RCC 7860 (cell line): ENCODE data around the gene PCYT2.

Experiments used
- DNase-seq: peaks from one replicate; pipeline ENCODE4 v3.0.0-alpha.2; 2015; ENCODE audit warnings: low spot score
- FAIRE-seq: peaks from 2 replicates; lab custom pipeline; 2012; peaks lifted over from hg19 to GRCh38; lab: Jason Lieb, UNC

PCYT2 gene

GRCh38 chr17:81902023-81902652 lies 9.1 kb downstream of the PCYT2 start, which contains the start of gene NPB:
Gene NPB, plus strand, starts transcription at chr17:81902238. Its CDS starts 40 bp downstream, at chr17:81902278.
- DNase-seq (no peak), FAIRE-seq (no peak)

GRCh38 chr17:81901167-81902022 lies 9.8 kb downstream of the PCYT2 start:
- no peak for FAIRE-seq
- no peak for DNase-seq

DNA sequence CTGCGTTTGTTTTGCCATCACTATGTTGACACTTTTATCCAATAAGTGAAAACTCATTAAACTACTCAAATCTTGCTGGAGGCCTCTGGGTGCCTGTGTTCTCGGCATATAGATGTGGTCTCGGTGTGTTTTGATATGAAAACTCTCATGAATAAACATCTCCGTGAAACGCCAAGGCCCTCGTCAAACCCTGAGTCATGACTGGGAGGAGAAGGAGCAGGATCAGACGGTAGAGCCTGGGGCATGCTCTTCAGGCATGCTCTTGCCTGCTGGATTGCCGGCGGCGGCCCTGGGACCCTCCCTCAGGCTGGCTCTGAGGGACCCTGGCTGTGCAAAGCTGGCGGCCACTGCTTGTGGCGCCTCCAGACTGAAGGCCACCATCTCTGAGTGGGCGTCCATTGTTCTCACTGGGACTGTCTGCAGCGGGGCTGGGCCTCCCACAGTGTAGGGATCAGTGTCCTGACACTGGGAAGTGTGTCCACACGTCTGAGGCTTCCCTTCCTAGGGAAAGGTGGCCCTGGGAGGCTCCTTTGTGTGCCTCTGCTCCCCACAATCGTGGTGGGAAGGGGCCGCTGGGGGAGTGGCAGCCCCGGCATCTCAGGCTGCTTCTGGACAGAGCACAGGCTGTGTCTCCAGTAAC lies 10.9 kb downstream of the PCYT2 start:
- DNase-seq (no peak), FAIRE-seq (no peak)

DNA sequence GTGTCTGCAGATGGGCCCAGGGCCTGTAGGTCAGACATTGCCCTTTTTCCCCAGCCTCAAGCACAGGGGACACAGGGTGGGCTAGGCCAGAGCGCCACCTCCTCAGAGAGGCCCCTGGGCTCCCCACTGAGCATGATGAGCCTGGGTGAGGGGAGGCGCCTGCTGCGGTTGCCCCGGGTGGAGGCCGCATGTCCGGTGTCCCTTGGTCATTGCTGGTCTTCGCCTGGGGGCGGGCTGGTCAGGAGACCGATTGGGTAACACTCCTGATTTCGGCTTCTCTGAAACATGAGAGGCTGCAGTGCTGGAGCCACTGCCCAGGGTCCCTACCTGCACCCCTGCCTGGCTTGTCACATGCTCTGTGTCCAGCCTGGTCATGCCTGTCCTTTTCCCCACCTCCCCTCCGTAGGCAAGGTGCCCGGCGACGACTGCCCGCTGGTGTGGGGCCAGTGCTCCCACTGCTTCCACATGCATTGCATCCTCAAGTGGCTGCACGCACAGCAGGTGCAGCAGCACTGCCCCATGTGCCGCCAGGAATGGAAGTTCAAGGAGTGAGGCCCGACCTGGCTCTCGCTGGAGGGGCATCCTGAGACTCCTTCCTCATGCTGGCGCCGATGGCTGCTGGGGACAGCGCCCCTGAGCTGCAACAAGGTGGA lies 11.6 kb downstream of the PCYT2 start:
- DNase-seq: no peak
- no peak for FAIRE-seq

GRCh38 chr17:81898885-81899284 lies 12.3 kb downstream of the PCYT2 start:
- DNase-seq (no peak), FAIRE-seq (no peak)

GRCh38 chr17:81898029-81898866 lies 13.0 kb downstream of the PCYT2 start:
- FAIRE-seq (peak; percentile 79), DNase-seq (peak; percentile 88)

GRCh38 chr17:81895400-81895799 lies 15.8 kb downstream of the PCYT2 start:
- DNase-seq (no peak), FAIRE-seq (no peak)

GRCh38 chr17:81891303-81891552 lies 20.0 kb downstream of the PCYT2 start:
- no peak for FAIRE-seq

DNA sequence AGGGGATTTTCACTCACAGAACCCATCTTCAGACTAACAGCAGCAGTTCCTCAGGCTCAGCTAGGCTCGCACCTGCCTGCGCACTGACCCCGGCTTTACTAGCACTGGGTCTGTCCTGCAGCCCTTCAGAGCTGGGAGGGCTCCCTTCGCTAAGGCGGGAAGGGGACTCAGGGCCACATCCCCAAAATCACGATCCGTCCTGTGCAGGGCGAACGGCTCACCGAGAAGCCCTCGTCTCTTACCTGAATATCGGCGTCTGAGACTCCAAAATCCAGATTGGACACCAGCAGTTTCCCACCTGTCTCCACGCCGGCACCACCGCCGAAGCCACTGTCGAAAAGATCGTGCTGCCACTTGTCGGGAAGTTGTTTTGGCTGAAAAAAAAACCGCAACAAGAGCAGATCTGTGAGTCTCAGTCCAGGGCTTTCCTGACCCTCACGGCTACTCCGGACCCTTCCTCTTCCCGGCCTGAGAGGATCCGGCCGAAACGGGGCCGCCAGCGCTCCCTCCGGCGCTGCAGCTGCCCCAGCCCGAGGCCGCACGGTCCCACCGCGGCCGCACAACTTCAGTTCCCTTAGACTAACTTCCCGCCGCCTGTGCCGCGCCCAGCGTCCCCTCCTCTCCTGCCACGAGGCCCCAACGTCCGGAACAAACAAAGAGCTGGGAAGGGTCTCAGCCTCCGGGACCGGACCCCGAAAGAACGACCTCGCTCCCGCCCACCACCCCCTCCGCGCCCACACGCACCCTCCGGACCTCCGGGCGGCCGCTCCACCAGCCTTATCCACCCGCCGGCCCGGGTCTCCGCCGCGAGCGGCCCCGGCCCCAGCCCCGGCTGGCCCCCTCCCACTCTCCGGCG lies 20.5 kb downstream of the PCYT2 start:
- DNase-seq: peak; percentile 6
- no peak for FAIRE-seq

More at GRCh38 chr17:81891303-81891552, 20.0 kb downstream of the PCYT2 start:
- DNase-seq: no peak

DNA sequence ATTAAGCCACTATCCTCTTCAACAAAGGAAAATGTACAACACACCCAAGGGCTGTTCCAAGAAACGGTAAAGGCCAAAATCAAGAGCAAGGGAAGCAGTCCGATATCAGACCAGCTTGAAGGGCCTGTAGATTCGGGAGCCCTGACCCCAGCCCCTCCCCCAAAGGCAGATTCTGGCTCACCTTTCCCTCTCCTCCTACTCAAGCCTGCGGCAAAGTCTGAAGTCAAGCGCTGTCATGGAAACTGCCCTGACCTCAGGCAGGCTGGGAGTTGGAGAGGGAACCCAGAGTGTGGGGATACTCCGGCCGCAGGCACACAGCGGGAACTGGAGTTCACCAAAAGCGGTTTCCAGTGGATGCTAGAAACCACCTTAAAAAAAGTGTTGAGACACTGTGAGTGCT lies 21.6 kb downstream of the PCYT2 start:
- DNase-seq (no peak), FAIRE-seq (no peak)

DNA sequence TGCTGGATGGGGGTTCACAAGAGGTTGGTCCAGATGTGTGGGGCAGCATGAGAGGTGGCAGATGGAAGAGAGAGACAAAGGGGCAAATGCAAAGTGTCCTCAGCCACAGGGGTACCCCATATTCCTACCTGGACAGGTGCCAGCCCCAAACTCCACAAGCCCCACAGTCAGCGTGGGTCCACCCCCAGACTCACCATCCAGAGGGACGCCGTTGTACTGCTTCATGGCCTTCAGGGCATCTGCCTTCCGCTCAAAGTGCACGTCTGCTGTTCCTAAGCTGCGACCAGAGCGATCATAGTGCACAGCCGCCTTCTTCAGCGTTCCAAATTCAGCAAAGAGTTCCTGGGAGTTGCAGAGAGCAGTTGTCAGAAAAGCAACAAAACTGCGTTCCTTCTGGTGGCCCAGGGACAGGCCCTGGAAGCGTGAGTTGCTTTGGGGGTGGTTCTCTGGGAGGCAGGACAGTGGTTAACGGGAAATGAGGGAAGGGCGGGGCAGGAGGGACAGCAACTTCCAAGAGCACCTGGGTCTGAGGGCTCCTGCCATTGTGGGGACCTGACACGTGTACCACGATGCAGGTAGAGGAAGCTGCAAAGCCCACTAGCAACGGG lies 22.1 kb downstream of the PCYT2 start:
- FAIRE-seq (no peak), DNase-seq (no peak)

DNA sequence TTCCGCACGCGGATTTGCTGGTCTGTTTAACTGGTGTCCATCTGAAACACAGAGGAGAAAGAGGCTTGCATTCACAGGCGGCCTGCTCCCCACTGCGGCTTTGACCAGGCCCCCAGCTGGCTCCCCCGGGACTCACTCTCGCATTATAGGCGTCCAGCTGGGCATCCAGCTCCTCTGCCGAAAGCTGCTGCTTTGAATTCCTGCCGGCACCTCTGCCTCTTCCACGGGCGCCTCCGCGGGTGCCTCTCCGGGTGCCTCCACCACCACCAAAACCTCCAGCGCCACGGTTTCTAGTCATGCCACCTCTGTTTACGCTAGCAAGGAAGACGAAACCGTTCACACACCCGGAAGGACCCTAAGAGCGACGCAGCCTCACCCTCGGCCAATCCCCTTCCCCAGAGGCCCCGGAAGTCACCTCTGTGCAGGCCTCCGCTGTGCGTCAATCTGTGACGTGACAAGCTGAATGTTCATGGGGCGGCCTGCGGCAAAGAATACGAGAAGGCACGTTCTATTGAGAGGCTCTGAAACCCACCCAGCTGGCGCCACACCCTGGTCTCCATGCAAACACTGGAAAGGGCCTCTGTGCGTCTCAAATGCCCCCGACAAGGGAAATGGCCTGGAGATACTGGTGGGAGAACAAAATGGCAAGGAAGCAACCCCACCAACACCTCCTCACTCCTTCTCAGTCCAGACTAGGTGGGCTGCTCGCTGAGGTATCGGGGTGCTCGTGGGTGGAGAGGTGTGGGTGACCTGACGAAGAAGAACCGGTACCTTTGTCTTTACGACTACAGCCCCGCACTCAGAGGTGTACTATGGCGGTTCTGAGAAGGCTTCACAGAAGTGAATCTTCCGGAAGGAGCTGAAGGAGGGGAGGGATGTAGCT lies 22.9 kb downstream of the PCYT2 start:
- FAIRE-seq (no peak), DNase-seq (no peak)

GRCh38 chr17:81885869-81886548 lies 25.2 kb downstream of the PCYT2 start:
- DNase-seq: peak; percentile 99
- peak; percentile 97 for FAIRE-seq

DNA sequence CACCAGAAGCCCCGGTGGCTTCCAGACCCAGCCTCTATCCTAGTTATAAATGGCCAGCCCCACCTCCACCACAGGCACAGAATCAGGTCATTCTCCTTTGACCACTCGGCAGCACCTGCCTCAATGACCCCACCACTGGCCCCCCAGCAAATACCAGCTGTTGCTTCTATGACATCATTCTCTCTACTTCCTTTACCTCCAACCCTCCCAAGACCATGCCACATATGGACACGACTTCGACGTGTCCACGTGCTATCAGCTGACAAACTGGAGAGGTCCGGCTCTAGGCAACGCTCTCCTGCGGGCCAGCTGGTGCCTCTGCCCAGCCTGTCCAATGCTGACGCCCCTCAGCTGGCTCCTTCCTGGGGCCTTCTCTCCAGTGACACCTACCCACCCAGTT lies 25.7 kb downstream of the PCYT2 start:
- FAIRE-seq: no peak
- no peak for DNase-seq

DNA sequence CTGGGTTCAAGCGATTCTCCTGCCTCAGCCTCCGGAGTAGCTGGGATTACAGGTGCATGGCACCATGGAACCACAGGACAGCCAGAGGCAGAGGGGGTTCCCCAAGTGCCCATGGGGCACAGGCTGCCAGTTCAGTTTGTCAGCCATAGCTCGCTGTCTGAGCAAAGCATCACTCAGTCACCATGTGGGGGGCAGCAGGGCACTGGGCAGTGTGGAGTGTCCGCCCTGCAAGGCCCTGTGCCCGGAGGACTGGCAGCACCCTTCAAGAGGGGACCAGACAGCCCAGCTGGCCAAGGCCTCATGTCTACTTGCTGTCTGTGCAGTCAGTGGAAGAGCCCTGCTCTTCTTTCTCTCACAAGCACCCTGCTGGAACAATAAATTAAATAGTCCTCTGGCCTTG lies 26.2 kb downstream of the PCYT2 start:
- no peak for DNase-seq
- no peak for FAIRE-seq

GRCh38 chr17:81884520-81884919 lies 26.7 kb downstream of the PCYT2 start:
- DNase-seq: no peak

GRCh38 chr17:81879121-81879520 lies 32.1 kb downstream of the PCYT2 start:
- DNase-seq (no peak), FAIRE-seq (no peak)

More at GRCh38 chr17:81884520-81884919, 26.7 kb downstream of the PCYT2 start:
- FAIRE-seq: no peak

DNA sequence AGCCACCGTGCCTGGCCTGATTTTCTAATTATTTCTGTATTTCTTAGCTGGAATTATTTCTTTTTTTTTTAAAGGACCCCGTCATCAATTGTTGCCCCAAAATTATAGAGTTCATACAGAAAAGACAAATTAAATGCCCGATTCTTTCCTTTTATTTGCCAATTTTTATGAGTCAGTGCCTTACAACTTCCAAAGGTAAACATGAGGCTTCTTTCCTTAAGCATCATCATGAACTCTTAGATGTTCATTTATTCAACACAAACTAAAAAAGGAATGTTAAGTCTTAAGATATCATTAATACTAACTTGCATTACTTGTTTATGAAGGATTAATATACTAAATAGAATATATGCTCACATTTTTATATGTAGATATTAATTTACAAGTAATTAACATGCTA lies 32.9 kb downstream of the PCYT2 start:
- FAIRE-seq: no peak
- no peak for DNase-seq
